NCI-H2196 (cell line): ENCODE results near the gene TYW5.
A peak's percentile ranks its signal among the peaks of the same experiment; 100 is the strongest.
"Not testable (repeated sequence)": the region's sequence is repeated elsewhere in the genome, so short reads cannot be mapped to it uniquely, and the experiment has no call there.

Experiments
- DNase-seq: peaks from one replicate; lab custom pipeline; 2025; ENCODE audit not compliant: unreplicated experiment; lab: John Stamatoyannopoulos, UW

The TYW5 gene

GRCh38 chr2:199923924-199924323 lies 31.4 kb downstream of the TYW5 start:
- DNase-seq, result no peak

DNA sequence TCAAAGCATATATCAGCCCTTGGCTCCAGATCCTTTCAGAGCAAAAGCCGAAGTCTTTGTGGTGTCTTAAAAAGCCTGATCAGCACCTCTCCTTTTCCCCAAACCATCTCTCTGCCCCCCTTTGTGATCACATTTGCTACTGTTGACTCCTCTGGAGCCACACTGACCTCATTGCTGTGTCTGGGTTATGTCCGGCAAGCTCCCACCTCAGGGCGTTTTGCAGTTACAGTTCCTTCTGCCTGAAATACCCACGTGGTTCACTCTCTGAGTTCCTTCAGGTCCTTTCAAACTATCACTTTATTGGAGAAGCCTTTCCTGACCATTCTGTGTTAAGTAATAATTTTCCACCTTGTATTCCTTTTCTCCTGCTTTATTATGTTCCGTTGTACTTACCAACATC lies 32.4 kb downstream of the TYW5 start:
- no peak for DNase-seq

DNA sequence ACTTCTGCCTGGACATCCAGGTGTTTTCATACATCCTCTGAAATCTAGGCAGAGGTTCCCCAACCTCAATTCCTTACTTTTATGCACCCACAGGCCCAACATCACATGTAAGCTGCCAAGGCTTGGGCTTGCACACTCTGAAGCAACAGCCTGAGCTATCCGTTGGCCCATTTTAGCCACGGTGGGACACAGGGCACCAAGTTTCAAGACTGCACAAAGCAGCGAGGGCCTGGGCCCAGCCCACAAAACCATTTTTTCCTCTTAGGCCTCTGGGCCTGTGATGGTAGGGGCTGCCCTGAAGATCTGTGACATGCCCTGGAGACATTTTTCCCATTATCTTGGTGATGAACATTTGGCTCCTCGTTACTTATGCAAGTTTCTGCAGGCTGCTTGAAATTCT lies 38.3 kb downstream of the TYW5 start:
- DNase-seq, result no peak

DNA sequence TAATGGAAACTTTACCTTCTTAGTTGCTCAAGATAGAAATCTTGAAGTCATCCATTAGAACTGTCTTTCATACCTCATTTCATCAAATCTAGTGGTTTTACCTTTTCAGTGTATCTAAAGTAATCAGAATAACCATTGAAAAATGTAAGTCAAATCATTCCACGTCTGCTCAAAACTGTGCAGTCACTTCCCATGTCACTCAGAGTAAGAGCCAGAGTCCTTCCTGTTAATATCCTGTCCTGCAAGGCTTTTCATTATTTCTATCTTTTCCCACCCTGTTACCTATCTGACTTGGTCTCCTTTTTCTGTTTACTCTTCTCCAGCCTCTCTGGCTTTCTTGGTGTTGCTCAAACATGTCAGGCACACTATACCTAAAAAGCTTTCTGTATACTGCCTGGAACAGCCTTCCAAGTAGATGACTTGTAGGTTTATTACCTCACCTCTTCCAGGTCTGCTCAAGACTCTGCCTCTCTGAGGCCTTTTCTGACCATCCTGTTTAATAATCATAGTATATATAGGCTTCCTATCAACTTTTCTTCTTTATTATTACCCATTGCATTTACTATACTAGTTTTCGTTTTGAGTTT lies 40.8 kb downstream of the TYW5 start:
- no peak for DNase-seq

DNA sequence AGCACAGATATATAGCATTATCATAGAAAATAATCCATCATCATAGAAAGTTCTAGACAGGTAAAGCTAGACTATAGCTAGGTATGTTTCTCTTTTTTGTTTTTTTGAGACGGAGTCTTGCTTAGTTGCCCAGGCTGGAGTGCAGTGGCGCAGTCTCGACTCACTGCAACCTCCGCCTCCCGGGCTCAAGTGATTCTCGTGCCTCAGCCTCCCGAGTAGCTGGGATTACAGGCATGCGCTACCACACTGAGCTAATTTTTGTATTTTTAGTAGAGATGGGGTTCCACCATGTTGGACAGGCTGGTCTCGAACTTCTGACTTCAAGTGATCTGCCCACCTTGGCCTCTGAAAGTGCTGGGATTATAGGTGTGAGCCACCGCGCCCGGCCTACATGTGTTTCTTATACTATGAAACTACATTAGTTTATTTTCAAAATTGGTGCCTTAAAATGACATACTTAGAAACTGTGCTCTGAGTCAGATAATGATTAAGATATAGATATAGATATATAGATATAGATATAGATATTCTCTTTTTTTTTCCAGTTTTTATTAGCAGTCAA lies 42.7 kb downstream of the TYW5 start:
- not testable (repeated sequence) for DNase-seq

DNA sequence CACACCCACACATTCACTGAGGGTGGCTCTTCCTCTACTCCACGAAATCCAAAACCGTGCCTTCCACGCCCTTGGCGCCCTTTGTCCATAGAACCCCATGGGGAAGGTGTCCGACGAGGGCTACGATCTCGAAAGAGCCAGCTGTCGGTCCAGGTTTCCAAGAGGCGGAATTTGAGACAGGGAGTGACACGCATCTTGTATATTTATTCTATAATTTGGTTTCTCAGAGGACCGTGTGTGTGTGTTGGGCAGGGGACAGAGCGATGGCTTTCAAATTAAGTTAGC lies 43.5 kb downstream of the TYW5 start:
- no peak for DNase-seq

- peak; percentile 97 for DNase-seq
Measured at GRCh38 chr2:199911052-199911876, 44.0 kb downstream of the TYW5 start, which contains the start of gene C2orf69. Gene C2orf69, plus strand, starts transcription at chr2:199911293. Its CDS starts 146 bp downstream, at chr2:199911439.

DNA sequence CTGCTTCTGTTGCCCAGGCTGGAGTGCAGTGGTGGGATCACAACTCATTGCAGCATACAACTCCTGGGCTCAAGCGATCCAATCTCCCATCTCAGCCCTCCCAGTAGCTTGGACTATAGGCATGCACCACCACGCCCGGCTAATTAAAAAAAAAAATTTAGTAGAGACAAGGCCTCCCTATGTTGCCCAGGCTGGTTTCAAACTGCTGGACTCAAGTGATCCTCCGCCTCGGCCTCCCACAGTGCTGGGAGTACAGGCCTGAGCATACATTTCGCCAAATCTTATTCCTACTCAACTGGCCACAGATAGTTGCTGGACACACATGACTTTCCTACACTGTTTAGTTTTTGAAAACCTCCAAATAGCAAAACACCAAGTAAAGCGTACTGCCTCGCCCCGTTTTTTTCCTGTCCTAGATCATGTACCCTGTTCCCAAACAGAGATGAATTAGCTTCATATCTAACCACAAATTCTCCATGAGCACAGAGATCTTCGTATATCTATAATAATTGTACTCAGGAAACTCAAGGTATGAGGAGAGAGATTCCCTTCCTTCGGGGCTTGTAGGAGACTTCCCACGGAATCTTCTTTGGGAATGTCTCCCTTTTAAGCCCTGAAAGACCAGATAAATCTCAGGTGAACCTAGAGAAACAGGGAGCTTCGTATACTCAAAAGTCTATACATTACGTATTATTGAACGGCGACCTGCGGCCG lies 44.8 kb downstream of the TYW5 start:
- DNase-seq, result no peak

DNA sequence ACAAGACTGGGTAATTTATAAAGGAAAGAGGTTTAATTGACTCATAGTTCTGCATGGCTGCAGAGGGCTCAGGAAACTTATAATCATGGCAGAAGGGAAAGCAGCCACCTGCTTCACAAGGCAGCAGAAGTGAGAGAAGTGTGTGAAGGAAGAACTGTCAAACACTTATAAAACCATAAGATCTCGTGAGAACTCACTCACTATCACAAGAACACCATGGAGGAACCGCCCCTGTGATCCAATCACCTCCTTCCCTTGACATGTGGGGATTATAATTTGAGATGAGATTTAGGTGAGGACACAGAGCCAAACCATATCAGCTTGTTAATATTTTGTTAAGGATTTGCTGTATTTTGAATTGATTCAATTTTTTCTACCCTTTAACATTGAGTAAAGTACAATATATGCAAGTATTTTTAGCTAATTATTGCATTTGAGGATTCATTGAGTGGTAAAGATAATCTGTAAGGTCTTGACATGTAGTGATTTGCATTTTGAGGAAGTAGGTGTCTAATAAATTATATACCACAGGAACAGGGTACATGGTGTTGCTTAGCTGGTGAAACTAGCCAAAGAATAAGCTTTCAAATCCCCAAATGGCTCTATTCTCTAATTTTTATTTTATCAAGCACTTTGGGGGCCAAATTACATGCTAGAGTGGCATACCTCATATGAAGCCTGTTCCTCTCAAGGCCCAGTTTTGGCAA lies 48.1 kb downstream of the TYW5 start:
- DNase-seq, result no peak

DNA sequence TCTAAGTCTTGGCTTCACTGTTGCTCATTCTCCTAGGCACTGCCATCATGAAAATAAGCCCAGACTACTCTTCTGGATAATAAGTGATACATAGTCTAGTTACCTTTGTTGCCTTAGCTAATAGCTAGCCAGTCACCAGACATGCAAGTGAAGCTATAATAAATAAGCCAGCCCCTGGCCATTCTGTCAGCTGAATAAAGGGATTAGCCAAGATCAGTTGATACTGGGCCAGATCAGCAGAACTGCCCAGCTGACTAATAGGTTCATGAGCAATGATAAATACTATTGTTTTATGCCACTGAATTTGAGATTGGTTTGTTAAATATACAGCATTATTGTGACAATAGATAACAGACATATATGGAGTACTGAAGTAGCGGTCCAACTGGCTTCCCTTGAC lies 52.2 kb downstream of the TYW5 start:
- no peak for DNase-seq

DNA sequence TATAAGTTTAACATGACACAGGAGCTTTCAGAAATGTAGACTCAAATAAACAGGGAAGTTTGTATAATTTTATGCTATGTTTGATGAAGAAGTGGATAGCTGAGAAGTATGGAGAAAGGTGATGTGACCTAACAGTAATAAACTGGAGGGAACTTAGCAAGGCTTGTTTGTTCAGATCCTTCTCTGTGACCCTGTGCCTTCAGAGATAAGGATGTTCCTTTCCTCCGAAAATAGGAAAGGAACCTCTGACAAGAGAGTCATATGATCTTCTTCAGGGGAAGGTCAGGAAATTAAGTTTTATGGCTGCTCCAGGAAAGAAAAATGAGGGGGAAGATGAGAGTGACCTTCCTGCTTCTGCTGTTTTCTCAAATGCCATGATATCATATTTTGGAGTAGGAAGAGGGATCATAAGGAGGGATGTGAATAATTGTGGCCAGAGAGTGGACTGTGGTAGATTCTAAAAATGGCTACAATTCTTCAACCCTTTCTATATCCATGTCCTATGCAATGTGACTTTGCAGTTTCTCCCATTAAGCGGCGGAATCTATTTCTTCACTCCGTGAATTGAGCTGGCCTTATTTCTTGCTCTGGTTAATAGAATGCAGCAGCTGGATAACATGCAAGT lies 52.7 kb downstream of the TYW5 start:
- DNase-seq, result no peak

GRCh38 chr2:199901942-199902341 lies 53.3 kb downstream of the TYW5 start:
- DNase-seq, result no peak

- no peak for DNase-seq
Measured at GRCh38 chr2:199896617-199897016, 58.7 kb downstream of the TYW5 start.

GRCh38 chr2:199895406-199895805 lies 59.9 kb downstream of the TYW5 start:
- no peak for DNase-seq

- DNase-seq, result no peak
Measured at GRCh38 chr2:199883474-199884212, 71.6 kb downstream of the TYW5 start.

GRCh38 chr2:199882667-199883066 lies 72.6 kb downstream of the TYW5 start:
- no peak for DNase-seq
